ENCODE data around the gene KLRC3.
"Not testable (repeated sequence)": the region's sequence is repeated elsewhere in the genome, so short reads cannot be mapped to it uniquely, and the experiment has no call there.

- not testable (repeated sequence) for TF ChIP-seq CTCF (conservative IDR thresholded peaks at IDR 0.05; ENCODE audit: low read length); EZH2phosphoT487 (IDR thresholded peaks at IDR 0.05; ENCODE audit: borderline replicate concordance)
These were observed 15.4 kb upstream of the KLRC3 start, which contains the start of gene KLRC2 for GRCh38 chr12:10435816-10436215.

Data from Loucy (cell line).